ENCODE results near the gene MAPRE3.

- TF ChIP-seq CTCF (IDR thresholded peaks at IDR 0.05 in 4 of 5, conservative IDR thresholded peaks at IDR 0.05 in 1 of 5): no peak
- no peak for TF ChIP-seq POLR2A (IDR thresholded peaks at IDR 0.05)
These were observed 15.4 kb downstream of the MAPRE3 start for GRCh38 chr2:26985807-26986206.
